HepG2 (cell line): ENCODE data around the gene TACC2. TPM values are rescaled to one million over a fixed set of nuclear protein-coding genes. Genes with fewer than 3 reads are reported as not detected.
A peak's percentile ranks its signal among the peaks of the same experiment; 100 is the strongest.

Experiments used
- CCDC6 ChIP-seq: sonication (generic); formaldehyde crosslinking; IDR thresholded peaks from 2 replicates; pipeline ENCODE4 v1.8.1; 2022; ENCODE audit warnings: mild to moderate bottlenecking, missing genetic modification reagents, moderate library complexity
- ETV6 ChIP-seq: sonication (generic); formaldehyde crosslinking; conservative IDR thresholded peaks from 2 replicates; pipeline ENCODE4 v1.4.0; 2020; ENCODE audit warnings: missing genetic modification reagents
- GATAD2A ChIP-seq: IDR thresholded peaks from 2 replicates; pipeline ENCODE4 v1.6.1; 2016
- GPN1 ChIP-seq: sonication (generic); formaldehyde crosslinking; IDR thresholded peaks from 2 replicates; pipeline ENCODE4 v1.5.1; 2020; ENCODE audit warnings: missing genetic modification reagents, borderline replicate concordance
- IRF2 ChIP-seq: IDR thresholded peaks from 2 replicates; pipeline ENCODE4 v1.6.1; 2018; ENCODE audit warnings: missing genetic modification reagents, missing compliant biosample characterization
- KDM4B ChIP-seq: sonication (generic); formaldehyde crosslinking; IDR thresholded peaks from 2 replicates; pipeline ENCODE4 v1.4.0; 2020; ENCODE audit warnings: missing genetic modification reagents
- MIER3 ChIP-seq: IDR thresholded peaks from 2 replicates; pipeline ENCODE4 v1.6.1; 2016; ENCODE audit warnings: missing compliant biosample characterization, borderline replicate concordance
- NCOA1 ChIP-seq: sonication (generic); formaldehyde crosslinking; IDR thresholded peaks from 2 replicates; pipeline ENCODE4 v1.9.0; 2021; ENCODE audit warnings: missing genetic modification reagents
- PITX1 ChIP-seq: sonication (generic); formaldehyde crosslinking; IDR thresholded peaks from 2 replicates; pipeline ENCODE4 v1.5.1; 2020; ENCODE audit warnings: mild to moderate bottlenecking, missing genetic modification reagents
- SAP130 ChIP-seq: IDR thresholded peaks from 2 replicates; pipeline ENCODE4 v1.6.1; 2016; ENCODE audit warnings: low read depth
- TGIF2 ChIP-seq: IDR thresholded peaks from 2 replicates; pipeline ENCODE4 v1.6.1; 2016; ENCODE audit warnings: control low read depth, missing compliant biosample characterization
- TRIM24 ChIP-seq: sonication (generic); formaldehyde crosslinking; IDR thresholded peaks from 2 replicates; pipeline ENCODE4 v1.8.0; 2022; ENCODE audit warnings: mild to moderate bottlenecking, missing genetic modification reagents
- ZBTB3 ChIP-seq: sonication (generic); formaldehyde crosslinking; IDR thresholded peaks from 2 replicates; pipeline ENCODE4 v1.4.0; 2020; ENCODE audit warnings: low read depth, mild to moderate bottlenecking, moderate library complexity, missing genetic modification reagents, borderline replicate concordance
- ZFX ChIP-seq: sonication (generic); formaldehyde crosslinking; IDR thresholded peaks from 2 replicates; pipeline ENCODE4 v1.4.0; 2020; ENCODE audit warnings: mild to moderate bottlenecking, low read depth, missing genetic modification reagents, moderate library complexity
- ZNF205 ChIP-seq: IDR thresholded peaks from 2 replicates; pipeline ENCODE4 v1.6.1; 2018; ENCODE audit warnings: missing biosample characterization, missing genetic modification reagents
- ZNF207 ChIP-seq: fragments of 450-650 bp; IDR thresholded peaks from 2 replicates; pipeline ENCODE4 v1.6.1; 2016; ENCODE audit warnings: antibody characterized with exemption, borderline replicate concordance
- ZNF234 ChIP-seq: sonication (generic); formaldehyde crosslinking; conservative IDR thresholded peaks from 2 replicates; pipeline ENCODE4 v1.5.1; 2020; ENCODE audit warnings: mild to moderate bottlenecking, missing genetic modification reagents
- ZNF264 ChIP-seq: sonication (generic); formaldehyde crosslinking; IDR thresholded peaks from 2 replicates; pipeline ENCODE4 v1.4.0; 2020; ENCODE audit warnings: missing genetic modification reagents
- ZNF30 ChIP-seq: sonication (generic); formaldehyde crosslinking; IDR thresholded peaks from 2 replicates; pipeline ENCODE4 v1.5.0; 2020; ENCODE audit warnings: mild to moderate bottlenecking, missing genetic modification reagents
- ZNF335 ChIP-seq: sonication (generic); formaldehyde crosslinking; IDR thresholded peaks from 2 replicates; pipeline ENCODE4 v1.4.0; 2020; ENCODE audit warnings: missing genetic modification reagents
- ZNF567 ChIP-seq: sonication (generic); formaldehyde crosslinking; IDR thresholded peaks from 2 replicates; pipeline ENCODE4 v1.8.1; 2023; ENCODE audit warnings: mild to moderate bottlenecking, missing genetic modification reagents, borderline replicate concordance
- ZNF879 ChIP-seq: sonication (generic); formaldehyde crosslinking; IDR thresholded peaks from 2 replicates; pipeline ENCODE4 v1.8.1; 2023; ENCODE audit warnings: missing genetic modification reagents
- polyA plus RNA-seq, 8 experiments: library from polyadenylated mRNA; depleted of rRNA in 3 of 8; stranded (reverse) in 7 of 8; unstranded in 1 of 8; fragments of >200 nt; fragmentation: Illumina TruSeq in 4 of 8; extraction: Trizol in 4 of 8; gene quantifications; 2 replicates each; pipeline versions ENCODE4 v1.2.1 to v1.2.3, GENCODE V29; 2011 to 2016; ENCODE audit warnings: low read depth in 4 of 8, missing spikeins in 1 of 8, mixed read lengths in 1 of 8; ENCODE audit not compliant: insufficient read depth in 1 of 8
- total RNA-seq, 5 experiments: library from RNA; depleted of rRNA; stranded (reverse); fragments of >200 nt; fragmentation: Illumina TruSeq; extraction: Trizol; gene quantifications; 2 replicates each; pipeline ENCODE4 v1.2.3, GENCODE V29; 2016; ENCODE audit warnings: low read depth in 1 of 5
- TF ChIP-seq, protein P1 (sequence below): sonication (generic); formaldehyde crosslinking; conservative IDR thresholded peaks from 2 replicates; pipeline ENCODE4 v1.4.0; 2020; ENCODE audit warnings: mild to moderate bottlenecking, missing genetic modification reagents, moderate library complexity
- TF ChIP-seq, protein P2 (sequence below): IDR thresholded peaks from 2 replicates; pipeline ENCODE4 v1.6.1; 2016; ENCODE audit warnings: mild to moderate bottlenecking
- TF ChIP-seq, protein P3 (sequence below): sonication (generic); formaldehyde crosslinking; IDR thresholded peaks from 2 replicates; pipeline ENCODE4 v1.4.0; 2020; ENCODE audit warnings: missing genetic modification reagents

TACC2 gene
- total and polyA plus RNA-seq, 2 of the 13 experiments (the other 11 are each of a cell fraction or from before 2014, with no cell fraction given): 11.8 to 16.0 TPM

- no peak for TF ChIP-seq ZNF234 (CRISPR knock-in tag)
- no peak for TF ChIP-seq ETV6
- TF ChIP-seq ZBTB3 (CRISPR knock-in tag): no peak
- TF ChIP-seq, protein P1, sequence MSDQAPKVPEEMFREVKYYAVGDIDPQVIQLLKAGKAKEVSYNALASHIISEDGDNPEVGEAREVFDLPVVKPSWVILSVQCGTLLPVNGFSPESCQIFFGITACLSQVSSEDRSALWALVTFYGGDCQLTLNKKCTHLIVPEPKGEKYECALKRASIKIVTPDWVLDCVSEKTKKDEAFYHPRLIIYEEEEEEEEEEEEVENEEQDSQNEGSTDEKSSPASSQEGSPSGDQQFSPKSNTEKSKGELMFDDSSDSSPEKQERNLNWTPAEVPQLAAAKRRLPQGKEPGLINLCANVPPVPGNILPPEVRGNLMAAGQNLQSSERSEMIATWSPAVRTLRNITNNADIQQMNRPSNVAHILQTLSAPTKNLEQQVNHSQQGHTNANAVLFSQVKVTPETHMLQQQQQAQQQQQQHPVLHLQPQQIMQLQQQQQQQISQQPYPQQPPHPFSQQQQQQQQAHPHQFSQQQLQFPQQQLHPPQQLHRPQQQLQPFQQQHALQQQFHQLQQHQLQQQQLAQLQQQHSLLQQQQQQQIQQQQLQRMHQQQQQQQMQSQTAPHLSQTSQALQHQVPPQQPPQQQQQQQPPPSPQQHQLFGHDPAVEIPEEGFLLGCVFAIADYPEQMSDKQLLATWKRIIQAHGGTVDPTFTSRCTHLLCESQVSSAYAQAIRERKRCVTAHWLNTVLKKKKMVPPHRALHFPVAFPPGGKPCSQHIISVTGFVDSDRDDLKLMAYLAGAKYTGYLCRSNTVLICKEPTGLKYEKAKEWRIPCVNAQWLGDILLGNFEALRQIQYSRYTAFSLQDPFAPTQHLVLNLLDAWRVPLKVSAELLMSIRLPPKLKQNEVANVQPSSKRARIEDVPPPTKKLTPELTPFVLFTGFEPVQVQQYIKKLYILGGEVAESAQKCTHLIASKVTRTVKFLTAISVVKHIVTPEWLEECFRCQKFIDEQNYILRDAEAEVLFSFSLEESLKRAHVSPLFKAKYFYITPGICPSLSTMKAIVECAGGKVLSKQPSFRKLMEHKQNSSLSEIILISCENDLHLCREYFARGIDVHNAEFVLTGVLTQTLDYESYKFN (CRISPR knock-in tag): peak; percentile 88
- TF ChIP-seq IRF2 (CRISPR knock-in tag): peak; percentile 47; the same call in 1 of the 2 replicates
- TF ChIP-seq, protein P2, sequence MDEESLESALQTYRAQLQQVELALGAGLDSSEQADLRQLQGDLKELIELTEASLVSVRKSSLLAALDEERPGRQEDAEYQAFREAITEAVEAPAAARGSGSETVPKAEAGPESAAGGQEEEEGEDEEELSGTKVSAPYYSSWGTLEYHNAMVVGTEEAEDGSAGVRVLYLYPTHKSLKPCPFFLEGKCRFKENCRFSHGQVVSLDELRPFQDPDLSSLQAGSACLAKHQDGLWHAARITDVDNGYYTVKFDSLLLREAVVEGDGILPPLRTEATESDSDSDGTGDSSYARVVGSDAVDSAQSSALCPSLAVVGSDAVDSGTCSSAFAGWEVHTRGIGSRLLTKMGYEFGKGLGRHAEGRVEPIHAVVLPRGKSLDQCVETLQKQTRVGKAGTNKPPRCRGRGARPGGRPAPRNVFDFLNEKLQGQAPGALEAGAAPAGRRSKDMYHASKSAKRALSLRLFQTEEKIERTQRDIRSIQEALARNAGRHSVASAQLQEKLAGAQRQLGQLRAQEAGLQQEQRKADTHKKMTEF (CRISPR knock-in tag): 0 out of 2 replicates have a peak, but pooled peaks have one; percentile 42
- TF ChIP-seq CCDC6: no peak
- TF ChIP-seq PITX1 (CRISPR knock-in tag): peak; percentile 46; the same call in 1 of the 2 replicates
- no peak for TF ChIP-seq KDM4B
- peak; percentile 72 for TF ChIP-seq GATAD2A (CRISPR knock-in tag)
- no peak for TF ChIP-seq ZNF207
- no peak for TF ChIP-seq ZNF879 (CRISPR knock-in tag)
- peak; percentile 64 for TF ChIP-seq SAP130 (CRISPR knock-in tag)
- no peak for TF ChIP-seq ZNF335
- no peak for TF ChIP-seq ZFX (CRISPR knock-in tag)
- TF ChIP-seq MIER3 (CRISPR knock-in tag): no peak
- 0 out of 2 replicates have a peak, but pooled peaks have one; percentile 42 for TF ChIP-seq TGIF2
- no peak for TF ChIP-seq GPN1 (CRISPR knock-in tag)
- TF ChIP-seq, protein P3, sequence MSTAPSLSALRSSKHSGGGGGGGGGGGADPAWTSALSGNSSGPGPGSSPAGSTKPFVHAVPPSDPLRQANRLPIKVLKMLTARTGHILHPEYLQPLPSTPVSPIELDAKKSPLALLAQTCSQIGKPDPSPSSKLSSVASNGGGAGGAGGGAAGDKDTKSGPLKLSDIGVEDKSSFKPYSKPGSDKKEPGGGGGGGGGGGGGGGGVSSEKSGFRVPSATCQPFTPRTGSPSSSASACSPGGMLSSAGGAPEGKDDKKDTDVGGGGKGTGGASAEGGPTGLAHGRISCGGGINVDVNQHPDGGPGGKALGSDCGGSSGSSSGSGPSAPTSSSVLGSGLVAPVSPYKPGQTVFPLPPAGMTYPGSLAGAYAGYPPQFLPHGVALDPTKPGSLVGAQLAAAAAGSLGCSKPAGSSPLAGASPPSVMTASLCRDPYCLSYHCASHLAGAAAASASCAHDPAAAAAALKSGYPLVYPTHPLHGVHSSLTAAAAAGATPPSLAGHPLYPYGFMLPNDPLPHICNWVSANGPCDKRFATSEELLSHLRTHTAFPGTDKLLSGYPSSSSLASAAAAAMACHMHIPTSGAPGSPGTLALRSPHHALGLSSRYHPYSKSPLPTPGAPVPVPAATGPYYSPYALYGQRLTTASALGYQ (CRISPR knock-in tag): 0 out of 2 replicates have a peak, but pooled peaks have one; percentile 46
- no peak for TF ChIP-seq TRIM24 (CRISPR knock-in tag)
- 0 out of 2 replicates have a peak, but pooled peaks have one; percentile 37 for TF ChIP-seq ZNF205
- TF ChIP-seq ZNF30 (CRISPR knock-in tag): no peak
- no peak for TF ChIP-seq ZNF567 (CRISPR knock-in tag)
- TF ChIP-seq ZNF264: no peak
- no peak for TF ChIP-seq NCOA1
These were observed 187.6 kb downstream of the TACC2 start (continued) for GRCh38 chr10:122176232-122177213.
